GM18526 (cell line): ENCODE results near the gene HMCN2.

Experiments used
- POLR2A ChIP-seq: IDR thresholded peaks from 3 replicates; pipeline ENCODE4 v1.6.1; 2011; ENCODE audit not compliant: insufficient read length; ENCODE audit errors: extremely low read depth

The HMCN2 gene

DNA sequence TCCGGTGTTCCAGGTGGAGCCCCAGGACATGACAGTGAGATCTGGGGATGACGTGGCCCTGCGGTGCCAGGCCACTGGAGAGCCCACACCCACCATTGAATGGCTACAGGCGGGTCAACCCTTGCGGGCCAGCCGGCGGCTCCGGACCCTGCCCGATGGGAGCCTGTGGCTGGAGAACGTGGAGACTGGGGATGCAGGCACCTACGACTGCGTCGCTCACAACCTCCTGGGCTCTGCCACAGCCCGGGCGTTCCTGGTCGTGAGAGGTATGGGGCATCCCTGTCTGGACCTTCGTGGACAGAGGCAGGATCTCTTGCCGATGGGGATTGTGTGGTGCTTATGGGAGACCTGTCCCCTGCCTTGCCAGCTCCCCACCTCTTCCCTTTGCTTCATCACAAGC, 153.2 kb downstream of the HMCN2 start:
- no peak for TF ChIP-seq POLR2A

DNA sequence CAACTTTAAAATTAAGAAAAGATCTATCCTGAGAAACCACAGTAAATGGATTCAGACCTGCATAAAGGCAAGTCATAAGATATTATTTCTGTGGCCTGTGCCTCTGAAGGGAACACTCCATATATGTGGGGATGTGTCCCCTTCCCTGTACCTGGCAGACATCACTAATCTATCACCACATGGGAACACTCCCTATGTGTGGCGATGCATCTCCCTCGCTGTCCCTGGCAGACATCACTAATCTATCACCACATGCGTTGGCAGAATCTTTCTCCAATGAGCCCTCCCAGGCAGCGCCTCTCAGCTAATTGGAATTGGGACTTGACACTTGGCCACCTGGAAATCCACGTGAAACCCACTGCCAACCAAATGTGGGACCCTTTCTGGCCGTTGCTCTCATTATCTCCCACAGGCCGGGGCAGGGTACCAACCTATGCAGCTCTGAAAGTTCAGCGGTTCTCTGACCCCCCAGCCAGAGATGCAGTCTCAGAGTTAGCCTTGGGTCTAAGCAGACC, 154.0 kb downstream of the HMCN2 start:
- no peak for TF ChIP-seq POLR2A

DNA sequence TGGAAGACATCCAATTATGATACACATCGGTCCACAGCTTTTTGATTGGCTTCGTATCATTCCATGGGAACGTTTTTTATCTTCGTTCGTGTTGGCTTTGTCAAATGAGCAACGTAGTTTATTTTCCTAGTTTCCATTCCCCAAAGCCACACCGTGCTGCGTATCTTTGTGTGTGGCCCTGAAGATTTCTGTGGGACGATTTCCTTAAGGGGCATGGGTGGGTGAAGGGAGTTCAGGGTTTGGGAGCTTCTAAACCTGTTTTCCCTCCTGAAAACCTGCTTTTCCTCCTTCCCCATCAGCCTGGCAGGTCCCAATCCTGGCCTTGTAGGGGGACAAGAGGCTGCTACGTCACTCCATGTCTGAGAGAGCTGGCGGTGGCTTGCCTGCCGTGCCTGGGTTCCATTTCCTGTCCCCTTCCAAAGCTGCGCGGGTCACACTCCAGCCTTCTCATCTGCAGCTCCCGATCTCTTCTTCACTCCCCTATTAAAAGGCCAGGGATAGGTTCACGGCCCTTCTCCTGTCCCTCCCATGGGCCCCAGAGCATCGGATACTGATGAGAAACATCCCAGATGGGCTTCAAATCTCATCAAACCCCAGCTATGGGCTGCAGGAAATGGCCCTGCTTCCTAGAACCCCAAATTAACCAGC, 155.7 kb downstream of the HMCN2 start:
- TF ChIP-seq POLR2A, result no peak

DNA sequence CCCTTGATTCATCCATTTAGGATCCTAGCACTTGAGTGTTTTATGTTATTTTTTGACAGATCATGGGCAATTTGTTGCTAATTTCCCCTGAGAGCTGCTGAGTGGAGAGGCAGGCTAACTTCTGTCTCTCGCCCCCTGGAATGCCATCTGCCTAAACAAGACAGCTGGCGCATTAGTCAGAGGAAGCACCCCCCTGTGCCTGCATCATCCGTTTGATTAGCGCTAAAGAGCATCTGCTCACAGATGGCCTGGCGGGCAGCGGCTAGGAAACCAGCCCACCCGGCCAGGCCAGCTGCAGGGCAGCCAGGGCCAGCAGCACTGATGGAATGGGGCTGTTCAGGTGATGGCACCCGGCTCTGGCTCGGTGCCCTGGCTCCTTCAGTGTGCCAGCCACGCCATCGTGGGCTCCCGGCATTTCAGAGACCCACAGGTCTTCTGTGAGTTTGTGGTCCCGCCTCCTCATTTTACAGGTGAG, 156.3 kb downstream of the HMCN2 start:
- no peak for TF ChIP-seq POLR2A

DNA sequence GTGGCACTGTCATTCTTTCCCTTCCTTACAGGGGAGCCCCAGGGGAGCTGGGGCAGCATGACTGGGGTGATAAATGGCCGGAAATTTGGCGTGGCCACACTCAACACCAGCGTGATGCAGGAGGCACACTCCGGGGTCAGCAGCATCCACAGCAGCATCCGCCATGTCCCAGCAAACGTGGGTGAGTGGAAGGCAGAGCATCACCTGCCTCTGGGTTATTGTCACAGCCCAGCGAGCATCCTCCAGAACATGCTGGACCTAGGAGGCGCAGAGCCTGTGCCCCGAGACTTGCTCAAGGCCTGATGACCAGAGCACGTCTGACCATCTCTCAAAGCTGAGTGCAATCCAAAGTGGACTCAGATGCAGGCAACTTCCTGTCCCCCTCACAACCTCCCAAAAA, 157.0 kb downstream of the HMCN2 start:
- TF ChIP-seq POLR2A, result no peak

DNA sequence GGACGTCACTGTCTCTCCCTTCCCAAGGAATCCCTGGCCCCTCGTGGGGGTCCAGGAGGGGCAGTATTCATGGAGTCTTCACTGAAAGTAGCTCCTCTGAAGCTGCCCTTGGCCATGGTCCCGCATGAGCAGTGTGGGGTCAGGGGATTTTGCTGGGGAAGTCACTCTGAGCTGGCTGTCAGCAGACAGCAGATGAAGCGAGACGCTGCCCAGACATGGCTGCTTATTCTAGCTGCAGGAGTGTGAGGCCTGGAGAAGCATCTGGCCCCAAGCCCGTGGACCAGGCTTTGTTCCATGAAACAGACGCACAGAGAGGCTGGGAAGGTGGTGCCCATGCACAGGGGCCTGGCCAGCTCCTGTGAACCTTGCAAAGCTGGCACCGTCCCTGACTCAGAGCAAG, 157.7 kb downstream of the HMCN2 start:
- no peak for TF ChIP-seq POLR2A

DNA sequence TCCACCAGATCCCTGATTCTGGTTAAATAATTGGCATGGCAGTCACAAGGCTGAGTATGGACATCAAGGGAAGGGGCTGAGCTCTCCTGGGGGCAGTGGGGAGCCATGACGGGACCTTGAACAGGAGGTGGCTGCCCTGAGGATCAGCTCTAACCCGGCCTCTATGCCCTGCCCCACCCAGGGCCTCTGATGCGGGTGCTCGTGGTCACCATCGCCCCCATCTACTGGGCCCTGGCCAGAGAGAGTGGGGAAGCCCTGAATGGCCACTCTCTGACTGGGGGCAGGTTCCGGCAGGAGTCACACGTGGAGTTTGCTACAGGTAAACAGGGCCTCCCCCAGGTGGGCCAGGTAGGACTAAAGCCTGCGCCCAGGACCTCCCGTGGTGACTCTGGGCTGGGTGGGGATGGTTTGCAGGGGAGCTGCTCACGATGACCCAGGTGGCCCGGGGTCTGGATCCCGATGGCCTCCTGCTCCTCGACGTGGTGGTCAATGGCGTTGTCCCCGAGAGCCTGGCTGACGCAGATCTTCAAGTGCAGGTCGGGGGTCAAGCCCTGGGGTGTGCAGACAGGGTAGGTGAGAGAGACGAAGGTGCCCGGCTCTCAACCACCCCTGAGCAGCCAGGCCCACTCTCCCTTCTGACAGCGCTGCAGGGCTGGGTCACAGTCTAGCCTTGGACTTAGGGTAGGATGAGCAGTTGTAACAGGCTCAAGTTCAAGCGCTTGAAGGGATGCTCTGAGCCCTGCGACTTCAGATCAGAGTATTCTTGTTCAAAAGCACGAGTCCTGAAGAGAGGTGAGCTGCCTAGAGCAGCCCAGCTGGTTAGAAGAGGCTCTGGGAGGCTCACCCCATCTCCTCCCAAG, 159.3 kb downstream of the HMCN2 start:
- no peak for TF ChIP-seq POLR2A

DNA sequence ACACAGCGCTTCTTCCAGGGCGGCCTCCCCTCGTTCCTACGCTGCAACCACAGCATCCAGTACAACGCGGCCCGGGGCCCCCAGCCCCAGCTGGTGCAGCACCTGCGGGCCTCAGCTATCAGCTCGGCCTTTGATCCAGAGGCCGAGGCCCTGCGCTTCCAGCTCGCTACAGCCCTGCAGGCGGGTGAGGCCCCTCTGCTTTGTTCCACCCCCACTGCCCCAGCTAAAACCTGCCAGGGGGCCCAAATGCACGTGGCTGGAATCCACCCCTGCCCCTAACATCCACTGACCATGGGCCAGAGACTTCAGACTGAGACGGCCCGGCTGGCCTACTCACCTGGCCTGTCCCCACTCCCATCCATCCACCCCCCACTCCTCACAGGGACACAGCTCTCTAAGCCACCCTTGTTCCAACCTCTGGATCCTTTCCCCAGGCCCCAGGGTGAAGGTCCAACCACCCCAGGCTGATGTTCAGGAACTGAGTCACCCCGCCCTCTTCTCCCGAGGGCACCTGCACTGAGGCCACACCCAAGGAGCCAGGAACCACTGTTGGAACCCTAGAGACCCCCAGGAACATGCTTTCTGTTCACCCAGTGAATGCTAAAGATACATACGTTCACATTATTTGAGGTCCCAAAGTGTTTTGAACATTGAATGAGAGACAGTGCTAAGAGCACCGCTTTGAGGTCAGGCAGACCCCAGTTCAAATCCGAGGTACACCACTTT, 160.3 kb downstream of the HMCN2 start:
- no peak for TF ChIP-seq POLR2A

DNA sequence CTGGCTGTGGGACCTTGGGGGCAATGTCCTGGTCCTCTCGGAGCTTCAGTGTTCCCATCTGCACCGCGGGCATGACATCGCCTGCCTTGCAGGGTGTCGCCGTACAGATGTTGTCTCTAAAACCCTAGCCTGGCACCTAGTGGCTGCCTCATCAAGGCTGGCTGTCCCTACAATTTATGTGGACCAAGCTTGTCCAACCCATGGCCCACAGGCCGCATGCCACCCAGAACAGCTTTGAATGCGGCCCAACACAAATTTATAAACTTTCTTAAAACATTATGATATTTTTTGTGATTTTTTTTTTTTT, 160.9 kb downstream of the HMCN2 start:
- no peak for TF ChIP-seq POLR2A

DNA sequence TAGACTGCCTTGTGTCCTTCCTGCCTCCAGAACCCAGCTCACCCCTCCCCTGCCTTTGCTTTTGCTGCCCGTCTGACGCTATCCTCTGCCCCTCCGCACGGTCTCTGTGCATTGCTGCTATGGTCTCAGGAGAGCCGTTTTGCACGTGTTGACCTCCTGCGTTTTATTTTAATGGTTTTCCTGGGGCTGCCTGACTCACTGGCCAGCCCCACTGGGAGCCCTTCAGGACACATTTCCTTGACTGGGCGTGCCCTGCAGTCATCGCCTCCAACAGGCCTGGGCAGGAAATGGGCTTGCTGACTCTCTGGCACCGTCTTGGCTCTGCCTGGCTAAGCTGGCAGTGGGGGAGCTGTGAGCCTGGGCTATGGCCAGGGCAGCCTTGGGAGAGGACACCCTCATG, 161.3 kb downstream of the HMCN2 start:
- TF ChIP-seq POLR2A, result no peak

DNA sequence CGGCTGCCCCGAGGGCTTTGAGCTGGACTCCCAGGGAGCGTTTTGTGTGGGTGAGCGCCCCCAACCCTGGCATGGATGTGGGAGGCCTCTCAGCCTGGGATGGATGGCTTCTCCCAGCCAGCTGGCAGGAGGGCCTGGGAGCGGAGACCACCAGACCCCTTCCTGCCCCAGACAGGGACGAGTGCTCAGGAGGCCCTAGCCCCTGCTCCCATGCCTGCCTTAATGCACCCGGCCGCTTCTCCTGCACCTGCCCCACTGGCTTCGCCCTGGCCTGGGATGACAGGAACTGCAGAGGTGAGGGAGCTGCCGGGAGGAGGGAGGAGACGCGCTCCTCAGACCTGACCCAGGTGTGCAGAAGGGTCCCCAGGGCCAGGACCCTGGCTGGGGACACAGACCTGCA, 161.8 kb downstream of the HMCN2 start:
- no peak for TF ChIP-seq POLR2A

DNA sequence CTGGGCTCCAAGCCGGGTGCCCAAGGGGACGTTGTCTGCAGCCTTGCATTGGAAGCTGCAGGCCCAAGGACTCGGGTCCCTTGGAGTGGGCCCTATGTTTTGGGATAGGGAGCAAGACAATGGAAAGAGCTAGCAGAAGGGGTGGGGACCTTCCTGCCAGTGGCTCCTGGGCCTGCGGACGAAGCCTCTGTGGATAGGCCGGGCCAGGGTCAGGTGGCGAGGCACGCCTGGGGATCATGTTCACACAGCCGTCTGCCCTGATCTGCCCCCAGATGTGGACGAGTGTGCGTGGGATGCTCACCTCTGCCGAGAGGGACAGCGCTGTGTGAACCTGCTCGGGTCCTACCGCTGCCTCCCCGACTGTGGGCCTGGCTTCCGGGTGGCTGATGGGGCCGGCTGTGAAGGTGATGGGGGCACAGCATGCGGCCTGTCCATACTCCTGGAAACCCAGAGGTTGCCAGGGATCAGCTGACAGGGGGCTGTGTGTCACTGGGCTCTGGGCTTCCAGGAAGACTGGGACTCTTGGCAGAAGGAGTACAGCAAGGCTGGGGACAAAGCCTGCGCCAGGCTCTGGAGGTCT, 162.6 kb downstream of the HMCN2 start:
- no peak for TF ChIP-seq POLR2A

DNA sequence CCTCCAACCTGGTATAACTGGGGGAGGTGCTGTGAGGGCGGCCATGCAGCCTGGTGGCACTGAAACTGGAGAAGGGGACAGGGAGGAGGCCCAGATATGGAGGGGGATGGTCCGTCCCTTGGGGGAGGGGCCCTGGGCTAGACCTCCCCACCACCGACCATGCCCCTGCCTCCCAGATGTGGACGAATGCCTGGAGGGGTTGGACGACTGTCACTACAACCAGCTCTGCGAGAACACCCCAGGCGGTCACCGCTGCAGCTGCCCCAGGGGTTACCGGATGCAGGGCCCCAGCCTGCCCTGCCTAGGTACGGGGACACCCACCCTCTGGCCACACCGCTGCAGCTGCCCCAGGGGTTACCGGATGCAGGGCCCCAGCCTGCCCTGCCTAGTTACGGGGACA, 163.8 kb downstream of the HMCN2 start:
- TF ChIP-seq POLR2A, result no peak

DNA sequence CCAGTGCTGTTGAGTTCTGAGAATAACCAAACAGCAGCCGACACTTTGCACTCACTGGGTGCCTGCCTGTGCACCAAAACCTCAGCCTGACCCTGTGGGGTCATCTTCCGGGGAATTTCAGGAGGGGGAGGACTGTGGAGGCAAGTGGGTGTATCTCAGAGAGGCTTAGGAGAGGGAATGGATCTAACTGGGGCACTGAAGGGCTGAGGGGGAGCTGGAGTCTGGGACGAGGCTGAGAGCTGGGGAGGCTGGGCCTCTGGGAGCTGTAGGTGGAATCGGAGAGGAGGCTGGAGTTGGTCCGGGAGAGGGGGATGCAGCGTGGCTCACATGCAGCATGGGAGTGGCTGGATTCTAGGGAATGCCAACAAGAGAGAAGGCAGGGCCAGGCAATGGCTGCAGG, 164.3 kb downstream of the HMCN2 start:
- TF ChIP-seq POLR2A, result no peak

DNA sequence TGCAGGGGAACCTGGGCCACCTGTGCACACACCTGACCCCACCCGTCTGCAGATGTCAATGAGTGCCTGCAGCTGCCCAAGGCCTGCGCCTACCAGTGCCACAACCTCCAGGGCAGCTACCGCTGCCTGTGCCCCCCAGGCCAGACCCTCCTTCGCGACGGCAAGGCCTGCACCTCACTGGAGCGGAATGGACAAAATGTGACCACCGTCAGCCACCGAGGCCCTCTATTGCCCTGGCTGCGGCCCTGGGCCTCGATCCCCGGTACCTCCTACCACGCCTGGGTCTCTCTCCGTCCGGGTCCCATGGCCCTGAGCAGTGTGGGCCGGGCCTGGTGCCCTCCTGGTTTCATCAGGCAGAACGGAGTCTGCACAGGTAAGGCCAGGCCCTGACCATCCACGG, 164.7 kb downstream of the HMCN2 start:
- no peak for TF ChIP-seq POLR2A
